MM.1S (cell line): ENCODE data around the gene SEC16B.

Experiments
- DNase-seq: peaks from one replicate; pipeline ENCODE4 v3.0.0-alpha.2; 2015
- H2AFZ ChIP-seq: fragments of 300-600 bp; sonication (generic); 2 replicates; pipeline ENCODE4 v1.6.0; 2016; ENCODE audit warnings: antibody characterized with exemption, low read length
- H3F3A ChIP-seq: fragments of 300-600 bp; sonication (generic); 2 replicates; pipeline ENCODE4 v1.6.1; 2016; ENCODE audit warnings: mild to moderate bottlenecking, antibody characterized with exemption, low read length, moderate library complexity, mixed read lengths; ENCODE audit not compliant: insufficient read depth
- H3K27ac ChIP-seq: fragments of 300-600 bp; sonication (generic); 2 replicates; pipeline ENCODE4 v1.5.1; 2016; ENCODE audit warnings: mild to moderate bottlenecking, low read length
- H3K27me3 ChIP-seq: fragments of 300-600 bp; sonication (generic); replicated peaks from 2 replicates; pipeline ENCODE4 v1.6.0; 2016; ENCODE audit warnings: low read length; ENCODE audit not compliant: insufficient read depth
- H3K36me3 ChIP-seq: fragments of 300-600 bp; sonication (generic); replicated peaks from 2 replicates; pipeline ENCODE4 v1.6.1; 2016; ENCODE audit warnings: mild to moderate bottlenecking, low read length, mixed read lengths; ENCODE audit not compliant: insufficient read depth
- H3K4me1 ChIP-seq: fragments of 300-600 bp; sonication (generic); 2 replicates; pipeline ENCODE4 v1.6.1; 2016; ENCODE audit warnings: low read length, mixed read lengths
- H3K4me2 ChIP-seq: fragments of 300-600 bp; sonication (generic); 2 replicates; pipeline ENCODE4 v1.6.0; 2016; ENCODE audit warnings: low read depth, low read length
- H3K4me3 ChIP-seq: fragments of 300-600 bp; sonication (generic); 2 replicates; pipeline ENCODE4 v1.5.1; 2016; ENCODE audit warnings: low read length, mixed read lengths
- H3K79me2 ChIP-seq: fragments of 300-600 bp; sonication (generic); 2 replicates; pipeline ENCODE4 v1.6.1; 2016; ENCODE audit warnings: mixed run types, low read length, mixed read lengths
- H3K9ac ChIP-seq: fragments of 300-600 bp; sonication (generic); 2 replicates; pipeline ENCODE4 v1.6.1; 2016; ENCODE audit warnings: low read length, mixed read lengths
- H3K9me2 ChIP-seq: fragments of 300-600 bp; sonication (generic); replicated peaks from 2 replicates; pipeline ENCODE4 v1.6.1; 2016; ENCODE audit warnings: mild to moderate bottlenecking, low read length, mixed read lengths; ENCODE audit not compliant: insufficient read depth
- H3K9me3 ChIP-seq: fragments of 300-600 bp; sonication (generic); replicated peaks from 2 replicates; pipeline ENCODE4 v1.6.1; 2016; ENCODE audit warnings: mild to moderate bottlenecking, low read length, mixed read lengths; ENCODE audit not compliant: insufficient read depth
- H4K20me1 ChIP-seq: fragments of 300-600 bp; sonication (generic); 2 replicates; pipeline ENCODE4 v1.6.1; 2016; ENCODE audit warnings: mild to moderate bottlenecking, low read length, moderate library complexity, mixed read lengths; ENCODE audit not compliant: insufficient read depth
- EZH2 ChIP-seq: fragments of 300-600 bp; sonication (generic); optimal IDR thresholded peaks from 2 replicates; pipeline ENCODE3; 2017; ENCODE audit warnings: low read depth, mild to moderate bottlenecking, antibody characterized with exemption, low read length, mixed read lengths
- EZH2phosphoT487 ChIP-seq: fragments of 300-600 bp; sonication (generic); IDR thresholded peaks from 2 replicates; pipeline ENCODE4 v1.6.1; 2018; ENCODE audit warnings: antibody characterized with exemption, low read length
- TF ChIP-seq, protein P1 (sequence below): fragments of 300-600 bp; sonication (generic); IDR thresholded peaks from 2 replicates; pipeline ENCODE4 v1.5.1; 2016; ENCODE audit warnings: antibody characterized with exemption, low read length, mixed read lengths

Gene SEC16B

GRCh38 chr1:177934461-177934860 is 35.4 kb downstream of the SEC16B start:
- H3K79me2 ChIP-seq = no peaks in the 10 kb centered on the region
- no peak for DNase-seq

DNA sequence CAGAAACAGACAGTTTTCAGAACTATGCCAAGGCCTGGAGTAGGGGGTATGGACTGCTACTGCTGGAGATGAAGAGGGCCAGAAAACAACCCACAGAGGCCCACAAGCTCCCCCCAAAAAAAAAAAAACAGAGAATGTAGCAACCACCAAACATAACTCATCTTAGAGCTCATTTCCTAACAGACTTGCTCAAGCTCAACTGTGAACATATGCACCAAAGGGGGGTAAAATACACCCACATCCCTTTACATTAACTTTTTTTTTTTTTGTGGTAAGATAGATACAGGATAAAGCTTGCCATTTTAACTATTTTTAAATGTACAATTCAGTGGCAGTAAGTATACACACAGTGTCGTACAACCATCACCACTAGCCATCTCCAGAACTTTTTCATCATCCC is 36.0 kb downstream of the SEC16B start:
- Histone ChIP-seq H4K20me1 (no peaks in the 10 kb centered on the region), H3F3A (no peaks in the 10 kb centered on the region), H2AFZ (no peak overlapping the region), H3K27me3 (no peaks in the 10 kb centered on the region), H3K9me2 (no peaks in the 10 kb centered on the region), H3K27ac (no peak overlapping the region), H3K79me2 (no peaks in the 10 kb centered on the region), H3K4me3 (no peak overlapping the region), H3K4me1 (no peaks in the 10 kb centered on the region), H3K36me3 (no peaks in the 10 kb centered on the region), H3K4me2 (no peak overlapping the region), H3K9me3 (no peaks in the 10 kb centered on the region), H3K9ac (no peak overlapping the region)
- TF ChIP-seq EZH2 = no peak
- TF ChIP-seq, protein P1, sequence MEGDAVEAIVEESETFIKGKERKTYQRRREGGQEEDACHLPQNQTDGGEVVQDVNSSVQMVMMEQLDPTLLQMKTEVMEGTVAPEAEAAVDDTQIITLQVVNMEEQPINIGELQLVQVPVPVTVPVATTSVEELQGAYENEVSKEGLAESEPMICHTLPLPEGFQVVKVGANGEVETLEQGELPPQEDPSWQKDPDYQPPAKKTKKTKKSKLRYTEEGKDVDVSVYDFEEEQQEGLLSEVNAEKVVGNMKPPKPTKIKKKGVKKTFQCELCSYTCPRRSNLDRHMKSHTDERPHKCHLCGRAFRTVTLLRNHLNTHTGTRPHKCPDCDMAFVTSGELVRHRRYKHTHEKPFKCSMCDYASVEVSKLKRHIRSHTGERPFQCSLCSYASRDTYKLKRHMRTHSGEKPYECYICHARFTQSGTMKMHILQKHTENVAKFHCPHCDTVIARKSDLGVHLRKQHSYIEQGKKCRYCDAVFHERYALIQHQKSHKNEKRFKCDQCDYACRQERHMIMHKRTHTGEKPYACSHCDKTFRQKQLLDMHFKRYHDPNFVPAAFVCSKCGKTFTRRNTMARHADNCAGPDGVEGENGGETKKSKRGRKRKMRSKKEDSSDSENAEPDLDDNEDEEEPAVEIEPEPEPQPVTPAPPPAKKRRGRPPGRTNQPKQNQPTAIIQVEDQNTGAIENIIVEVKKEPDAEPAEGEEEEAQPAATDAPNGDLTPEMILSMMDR = no peak
- TF ChIP-seq EZH2phosphoT487 = no peak
- DNase-seq = no peak

More at GRCh38 chr1:177934461-177934860, 35.4 kb downstream of the SEC16B start:
- no peak overlapping the region for H2AFZ ChIP-seq
- H3K4me1 ChIP-seq = no peaks in the 10 kb centered on the region
- no peaks in the 10 kb centered on the region for H4K20me1 ChIP-seq
- no peak overlapping the region for H3K4me2 ChIP-seq
- H3K36me3 ChIP-seq = no peaks in the 10 kb centered on the region
- H3K9me3 ChIP-seq = no peaks in the 10 kb centered on the region
- no peak overlapping the region for H3K9ac ChIP-seq
- H3K27me3 ChIP-seq = no peaks in the 10 kb centered on the region
- TF ChIP-seq, protein P1 = no peak
- TF ChIP-seq EZH2 (no peak), EZH2phosphoT487 (no peak)
- H3K27ac ChIP-seq = no peak overlapping the region
- no peaks in the 10 kb centered on the region for H3F3A ChIP-seq
- H3K9me2 ChIP-seq = no peaks in the 10 kb centered on the region
- H3K4me3 ChIP-seq = no peak overlapping the region

DNA sequence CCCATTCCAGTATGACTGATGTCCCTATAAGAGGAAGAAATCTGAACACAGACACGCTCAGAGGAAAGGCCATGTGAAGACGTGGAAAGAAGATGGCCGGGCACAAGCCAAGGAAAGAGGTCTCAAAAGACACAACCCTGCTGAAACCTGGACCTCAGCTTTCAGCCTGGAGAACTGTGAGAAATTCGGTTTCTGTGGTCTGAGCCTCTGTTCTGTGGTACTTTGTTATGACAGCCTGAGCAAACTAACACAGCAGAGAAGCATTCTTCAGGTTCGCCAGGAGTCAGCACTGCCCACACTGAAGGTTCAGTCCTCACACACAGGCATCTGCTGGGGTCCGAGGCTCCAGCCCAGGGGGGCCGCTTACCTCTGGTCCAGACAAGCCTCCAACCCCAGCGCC is 37.7 kb downstream of the SEC16B start:
- Histone ChIP-seq H3K79me2 (no peaks in the 10 kb centered on the region), H3F3A (no peaks in the 10 kb centered on the region), H3K4me1 (no peaks in the 10 kb centered on the region), H3K4me2 (no peak overlapping the region), H3K9ac (no peak overlapping the region), H4K20me1 (no peaks in the 10 kb centered on the region), H3K9me3 (no peaks in the 10 kb centered on the region), H3K27me3 (no peaks in the 10 kb centered on the region), H3K36me3 (no peaks in the 10 kb centered on the region), H3K4me3 (no peak overlapping the region), H3K27ac (no peak overlapping the region), H3K9me2 (no peaks in the 10 kb centered on the region), H2AFZ (no peak overlapping the region)
- TF ChIP-seq EZH2 = no peak
- no peak for TF ChIP-seq EZH2phosphoT487
- TF ChIP-seq, protein P1 = no peak
- no peak for DNase-seq
